ENCODE results near the gene MFAP5. TPM values are rescaled to one million over a fixed set of nuclear protein-coding genes. Genes with fewer than 3 reads are reported as not detected.

Gene MFAP5, protein sequence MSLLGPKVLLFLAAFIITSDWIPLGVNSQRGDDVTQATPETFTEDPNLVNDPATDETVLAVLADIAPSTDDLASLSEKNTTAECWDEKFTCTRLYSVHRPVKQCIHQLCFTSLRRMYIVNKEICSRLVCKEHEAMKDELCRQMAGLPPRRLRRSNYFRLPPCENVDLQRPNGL
- total RNA-seq, result 726 and 1,098 TPM in 2 replicates

DNA sequence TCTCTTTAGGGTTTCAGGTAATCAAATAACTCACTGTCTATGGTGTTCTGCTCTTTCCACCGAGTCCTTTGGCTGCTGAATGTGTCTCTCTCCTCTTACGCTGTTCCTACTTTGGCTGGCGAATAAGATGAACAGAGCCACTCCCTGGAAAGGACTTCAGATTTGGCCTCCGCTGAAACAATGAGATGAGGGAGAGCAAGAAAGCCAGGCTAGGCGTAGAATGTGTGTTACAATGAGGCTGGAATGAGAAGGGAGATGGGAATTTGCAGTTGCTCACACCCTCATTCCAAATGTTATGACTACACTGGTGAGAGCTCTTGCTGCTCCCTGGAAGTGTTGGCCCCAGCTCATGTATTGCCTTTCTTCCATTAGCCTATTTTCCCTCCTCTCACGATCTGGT lies at the start of gene MFAP5:
Gene MFAP5, minus strand, starts transcription at position 234 of the 400 bp plus-strand sequence. CDS start 722 bp downstream, outside the sequence.

DNA sequence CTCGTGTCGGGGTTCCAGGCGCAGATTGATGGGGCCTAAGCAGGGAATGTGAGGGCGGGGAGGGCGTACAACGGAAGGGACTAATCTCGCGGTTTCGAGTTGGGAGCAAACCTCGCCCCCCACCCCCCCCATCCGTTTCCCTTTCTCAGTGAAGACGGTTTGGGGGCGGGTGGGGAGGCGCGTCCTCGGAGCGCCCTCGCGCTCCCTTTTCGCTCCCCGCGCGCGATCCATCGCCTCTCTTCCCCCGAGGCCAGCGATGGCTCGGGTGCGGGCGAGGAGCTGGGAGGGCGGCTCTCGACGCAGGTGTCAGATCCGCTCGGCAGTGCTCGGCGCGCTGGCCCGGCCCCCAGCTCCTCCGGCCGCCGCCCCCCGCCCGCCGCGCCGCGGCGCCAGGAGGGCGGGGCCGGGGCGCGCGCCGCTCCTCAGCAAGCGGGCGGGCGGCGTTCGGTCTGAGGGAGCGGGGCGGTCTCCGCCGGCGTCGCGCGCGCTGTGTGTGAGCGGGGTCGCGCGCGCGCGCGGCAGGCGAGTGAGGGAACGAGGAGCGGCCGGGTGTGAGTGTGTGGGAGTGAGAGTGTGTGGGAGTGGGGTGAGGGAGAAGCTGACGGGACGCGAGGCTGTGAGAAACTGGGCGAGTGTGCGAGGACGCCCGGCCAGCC lies 35.0 kb upstream of the MFAP5 start, which contains the start of gene RIMKLB:
Gene RIMKLB, plus strand, starts transcription at position 516 of the 656 bp plus-strand sequence. CDS start 15,876 bp downstream, outside the sequence.

DNA sequence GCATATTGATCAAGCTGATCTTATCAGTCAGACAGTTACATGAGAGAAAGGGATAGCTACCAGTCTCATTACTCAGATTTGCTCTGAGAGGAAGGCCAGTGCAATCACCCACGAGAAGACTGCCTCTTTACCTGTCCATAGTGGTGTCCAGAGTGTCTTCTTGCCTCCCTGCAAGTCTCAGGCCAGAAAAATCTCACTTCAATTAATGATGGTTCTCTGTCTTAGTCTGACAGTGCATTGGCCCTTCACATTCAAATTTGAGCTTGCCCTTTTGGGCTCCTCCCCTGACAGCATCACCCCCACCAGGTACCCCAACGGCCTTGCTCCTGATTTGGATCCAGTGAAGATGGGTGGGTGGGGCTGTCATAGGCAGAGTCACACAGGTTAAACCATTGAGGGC lies 50.0 kb downstream of the MFAP5 start, which contains the start of gene AICDA:
Gene AICDA, minus strand, starts transcription at position 231 of the 400 bp plus-strand sequence. Its CDS starts 92 bp downstream, at position 139.

Small RNAs within 50 kb of the gene (small RNA-seq; reads per million reads assigned to genes)
- not detected for gene RF00564

Other genes starting within 250 kb of the MFAP5 start
- not detected in 2 replicates for gene CLEC6A, start 206.9 kb downstream of the MFAP5 start, total RNA-seq
- not detected in 2 replicates for gene CLEC4D, start 149.3 kb downstream of the MFAP5 start, total RNA-seq
- not detected in 2 replicates for gene CLEC4E, start 121.9 kb downstream of the MFAP5 start, total RNA-seq
- gene AICDA, start 50.0 kb downstream of the MFAP5 start, total RNA-seq, result 0.11 TPM in 1 of 2 replicates, not detected in the other
- gene RIMKLB, start 35.2 kb upstream of the MFAP5 start, total RNA-seq, result 38.1 and 55.3 TPM in 2 replicates
- gene A2ML1, start 159.8 kb upstream of the MFAP5 start, total RNA-seq, result 179 and 399 TPM in 2 replicates